Left lung (tissue), 10 donors: ENCODE measurements around the gene SNAI3. TPM values are rescaled to one million over a fixed set of nuclear protein-coding genes. Genes with fewer than 3 reads are reported as not detected.
A peak's percentile ranks its signal among the peaks of the same experiment; 100 is the strongest.

Experiments used
- ATAC-seq: fragments of 200-7000 bp; cut with Tn5 transposase; one replicate; pipeline ENCODE4 v1.9.1; 2020; ENCODE audit warnings: moderate library complexity
- DNase-seq, 4 donors: peaks; one replicate each; pipeline ENCODE4 v3.0.0-alpha.2; 2013 to 2020
- H3K27ac ChIP-seq, 2 donors: fragments of 200-600 bp; sonication (generic) in 1 of 2; one replicate each; pipeline versions ENCODE4 v1.5.0 to v1.8.0; 2020 to 2021
- H3K27me3 ChIP-seq, 2 donors: fragments of 200-600 bp; sonication (generic) in 1 of 2; one replicate each; pipeline versions ENCODE4 v1.5.0 to v1.8.0; 2020 to 2021
- H3K36me3 ChIP-seq, 2 donors: fragments of 200-600 bp; sonication (generic) in 1 of 2; one replicate each; pipeline versions ENCODE4 v1.5.0 to v1.8.0; 2020 to 2021
- H3K4me1 ChIP-seq, 2 donors: fragments of 200-600 bp; one replicate each; pipeline ENCODE4 v1.8.0; 2021
- H3K4me3 ChIP-seq, 2 donors: fragments of 200-600 bp; sonication (generic) in 1 of 2; one replicate each; pipeline versions ENCODE4 v1.5.0 to v1.8.0; 2020 to 2021; ENCODE audit warnings: mild to moderate bottlenecking in 1 of 2
- H3K9me3 ChIP-seq, 2 donors: fragments of 200-600 bp; sonication (generic) in 1 of 2; one replicate each; pipeline versions ENCODE4 v1.5.0 to v1.8.0; 2020 to 2021
- intact Hi-C, 2 donors: fragments of 100-400 bp; cut with DNase I; formaldehyde crosslinking; loops; one replicate each; pipeline versions ENCODE4 v1.11.2 to v1.14.2; 2022
- polyA plus RNA-seq, 6 donors: library from polyadenylated mRNA; unstranded; fragments of 120-200 nt; gene quantifications; one replicate each; pipeline ENCODE4 v1.2.1, GENCODE V29; 2013; ENCODE audit not compliant: insufficient read length in 6 of 6
- total RNA-seq, 2 donors: library from RNA; stranded (reverse); fragmentation: NEBNext Ultra II Directional; extraction: Animal tissue kit (Norgen Biotek cat#: 25700); gene quantifications; one replicate each; pipeline ENCODE4 v1.2.1, GENCODE V29; 2021
- TF ChIP-seq, protein P1 (sequence below), 2 donors: fragments of 200-600 bp; sonication (generic) in 1 of 2; IDR thresholded peaks; one replicate each; pipeline versions ENCODE4 v1.5.0 to v1.8.0; 2021; ENCODE audit warnings: antibody characterized with exemption in 2 of 2
- donor health status: DM: no; HTN: yes; CAD: no.
- donor health status: DM: no; HTN: no; CAD: no.

The SNAI3 gene
- total and polyA plus RNA-seq, 8 donors: 0.86 to 2.3 (median 1.8) TPM

DNA sequence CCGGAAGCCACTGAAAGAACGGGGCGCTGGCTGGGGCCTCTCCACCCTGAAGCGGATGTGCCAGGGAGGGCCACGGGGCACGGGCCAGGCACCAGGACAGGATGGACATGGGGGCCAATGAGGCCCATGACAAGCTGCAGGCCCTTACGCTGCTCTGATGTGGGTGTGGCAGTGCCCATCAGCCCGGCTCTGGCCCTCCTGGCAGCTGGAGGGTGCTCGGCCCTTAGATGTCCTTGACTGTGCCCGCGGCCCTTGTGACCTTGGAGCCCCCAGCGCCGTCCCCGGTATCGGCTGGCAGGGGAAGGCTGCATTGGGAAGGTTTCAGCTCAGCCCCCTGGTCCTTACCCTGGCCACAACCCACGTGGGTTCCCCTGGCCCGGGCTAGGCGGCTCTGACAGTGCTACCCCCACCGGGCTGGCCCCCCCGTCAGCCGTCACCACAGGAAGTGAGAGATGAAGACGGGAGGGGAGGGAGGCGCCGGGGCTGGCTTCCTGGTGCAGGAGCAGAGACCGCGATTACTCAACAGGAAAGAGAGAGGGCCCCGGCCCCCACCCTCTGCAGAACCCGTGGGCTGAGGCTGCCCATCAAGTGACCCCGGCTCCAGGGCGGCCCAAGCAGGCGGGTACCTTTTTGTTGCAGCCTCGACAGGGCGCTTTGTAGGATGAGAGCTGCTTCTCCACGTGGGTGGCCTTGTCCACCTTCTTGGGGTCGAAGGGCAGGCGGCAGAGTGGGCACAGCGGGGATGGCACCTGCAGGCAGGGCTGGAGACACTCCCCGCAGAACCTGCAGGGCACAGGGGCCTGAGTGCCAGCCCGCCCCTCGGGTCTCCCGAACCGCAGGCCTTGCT is 14.6 kb upstream of the SNAI3 start:
- Histone ChIP-seq H3K4me1 (peaks cover 32 to 72% of the 10 kb centered on the region in 2 donors), H3K4me3 (peak overlapping the region in 1 of 2 donors; percentile 92), H3K9me3 (no peaks in the 10 kb centered on the region), H3K36me3 (peaks cover 0 to 49% of the 10 kb centered on the region in 2 donors), H3K27me3 (no peaks in the 10 kb centered on the region), H3K27ac (peak overlapping the region; percentile 86 to 91)
- ATAC-seq (peak; percentile 76), DNase-seq (peak in 3 of 4 donors; percentile 81 to 99 (median 97))
- intact Hi-C loops: no loop called here
- TF ChIP-seq, protein P1, sequence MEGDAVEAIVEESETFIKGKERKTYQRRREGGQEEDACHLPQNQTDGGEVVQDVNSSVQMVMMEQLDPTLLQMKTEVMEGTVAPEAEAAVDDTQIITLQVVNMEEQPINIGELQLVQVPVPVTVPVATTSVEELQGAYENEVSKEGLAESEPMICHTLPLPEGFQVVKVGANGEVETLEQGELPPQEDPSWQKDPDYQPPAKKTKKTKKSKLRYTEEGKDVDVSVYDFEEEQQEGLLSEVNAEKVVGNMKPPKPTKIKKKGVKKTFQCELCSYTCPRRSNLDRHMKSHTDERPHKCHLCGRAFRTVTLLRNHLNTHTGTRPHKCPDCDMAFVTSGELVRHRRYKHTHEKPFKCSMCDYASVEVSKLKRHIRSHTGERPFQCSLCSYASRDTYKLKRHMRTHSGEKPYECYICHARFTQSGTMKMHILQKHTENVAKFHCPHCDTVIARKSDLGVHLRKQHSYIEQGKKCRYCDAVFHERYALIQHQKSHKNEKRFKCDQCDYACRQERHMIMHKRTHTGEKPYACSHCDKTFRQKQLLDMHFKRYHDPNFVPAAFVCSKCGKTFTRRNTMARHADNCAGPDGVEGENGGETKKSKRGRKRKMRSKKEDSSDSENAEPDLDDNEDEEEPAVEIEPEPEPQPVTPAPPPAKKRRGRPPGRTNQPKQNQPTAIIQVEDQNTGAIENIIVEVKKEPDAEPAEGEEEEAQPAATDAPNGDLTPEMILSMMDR (IDR thresholded peaks at IDR 0.05): no peak

DNA sequence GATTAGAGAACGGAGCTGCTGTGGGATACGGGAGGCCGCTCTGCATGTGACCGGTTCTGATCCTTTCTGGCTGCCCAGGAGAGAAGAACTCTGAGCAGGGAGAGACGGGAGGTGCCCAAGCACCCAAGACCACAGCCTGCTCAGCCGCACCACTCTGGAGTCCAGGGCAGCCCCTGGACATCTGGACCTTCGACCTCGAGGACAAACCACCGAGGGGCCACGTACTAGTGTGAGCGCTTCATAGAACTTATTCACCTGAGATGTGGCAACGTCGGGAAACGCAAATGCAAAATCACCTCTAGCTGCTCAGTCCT is 14.0 kb upstream of the SNAI3 start:
- H3K4me1 ChIP-seq: peaks cover 32 to 67% of the 10 kb centered on the region in 2 donors
- TF ChIP-seq, protein P1 (IDR thresholded peaks at IDR 0.05): no peak
- DNase-seq: no peak
- H3K27ac ChIP-seq: peak overlapping the region; percentile 86 to 91
- H3K9me3 ChIP-seq: no peaks in the 10 kb centered on the region
- H3K4me3 ChIP-seq: peak overlapping the region in 1 of 2 donors; percentile 92
- ATAC-seq: no peak
- intact Hi-C loops: no loop called here
- H3K27me3 ChIP-seq: no peaks in the 10 kb centered on the region
- H3K36me3 ChIP-seq: peaks cover 0 to 55% of the 10 kb centered on the region in 2 donors

DNA sequence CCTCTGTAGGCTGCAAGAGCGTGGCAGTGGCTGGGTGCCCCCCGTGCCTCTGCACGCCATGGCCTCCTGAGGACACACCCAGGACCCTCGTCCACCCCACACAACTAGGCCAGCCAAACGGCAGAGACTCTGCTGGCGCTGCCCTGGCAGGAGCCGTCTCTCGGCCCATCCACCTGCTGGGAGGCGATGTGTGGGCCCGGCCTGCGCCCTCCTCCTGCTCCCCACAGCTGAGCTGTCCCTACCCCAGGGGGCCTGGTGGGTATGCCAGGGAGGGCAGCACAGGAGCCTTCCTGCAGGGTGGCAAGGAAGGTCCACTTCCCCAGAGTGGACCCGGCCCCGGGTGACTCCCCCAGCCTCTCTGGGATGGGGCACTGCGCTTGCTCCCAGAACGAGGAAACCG is 12.9 kb upstream of the SNAI3 start:
- H3K4me3 ChIP-seq: no peak overlapping the region
- H3K27ac ChIP-seq: peak overlapping the region in 1 of 2 donors; percentile 91
- no peaks in the 10 kb centered on the region for H3K27me3 ChIP-seq
- DNase-seq: no peak
- intact Hi-C loops: no loop called here
- no peak for ATAC-seq
- H3K4me1 ChIP-seq: peaks cover 24 to 56% of the 10 kb centered on the region in 2 donors
- H3K36me3 ChIP-seq: peaks cover 0 to 58% of the 10 kb centered on the region in 2 donors
- H3K9me3 ChIP-seq: no peaks in the 10 kb centered on the region
- TF ChIP-seq, protein P1 (IDR thresholded peaks at IDR 0.05): no peak

DNA sequence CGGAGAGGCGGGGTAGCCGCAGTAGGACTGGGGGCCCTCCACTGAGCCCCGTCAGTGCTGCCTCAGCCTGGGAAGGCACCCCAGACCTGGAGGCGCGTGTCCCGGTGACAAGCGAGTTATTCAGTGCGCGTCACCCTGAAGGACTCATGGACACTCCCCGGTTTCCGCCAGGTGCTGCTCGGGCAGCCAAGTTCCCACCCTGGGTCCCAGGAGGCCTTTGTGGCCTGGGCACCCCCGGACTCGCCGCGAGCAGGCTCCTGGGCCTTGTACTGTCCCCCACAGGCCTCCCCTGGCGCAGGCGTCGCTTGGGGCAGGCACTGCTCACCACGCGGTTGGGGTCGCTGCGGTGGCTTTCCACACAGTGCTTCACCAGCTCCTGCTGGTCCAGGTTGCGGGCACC is 12.3 kb upstream of the SNAI3 start:
- DNase-seq (no peak), ATAC-seq (no peak)
- TF ChIP-seq, protein P1 (IDR thresholded peaks at IDR 0.05): no peak
- Histone ChIP-seq H3K9me3 (no peaks in the 10 kb centered on the region), H3K4me3 (no peak overlapping the region), H3K27ac (peak overlapping the region in 1 of 2 donors; percentile 91), H3K27me3 (no peaks in the 10 kb centered on the region), H3K36me3 (peaks cover 0 to 58% of the 10 kb centered on the region in 2 donors), H3K4me1 (peaks cover 19 to 51% of the 10 kb centered on the region in 2 donors)
- intact Hi-C loops: no loop called here

- Histone ChIP-seq H3K36me3 (peaks cover 0 to 58% of the 10 kb centered on the region in 2 donors), H3K4me3 (no peak overlapping the region)
- DNase-seq: no peak
These were observed 11.7 kb upstream of the SNAI3 start for GRCh38 chr16:88697831-88698615.

More at GRCh38 chr16:88697831-88698615, 11.7 kb upstream of the SNAI3 start:
- intact Hi-C loops: no loop called here
- TF ChIP-seq, protein P1 (IDR thresholded peaks at IDR 0.05): no peak
- no peaks in the 10 kb centered on the region for H3K9me3 ChIP-seq
- H3K27ac ChIP-seq: no peak overlapping the region
- H3K4me1 ChIP-seq: peaks cover 19 to 45% of the 10 kb centered on the region in 2 donors
- ATAC-seq: no peak
- H3K27me3 ChIP-seq: no peaks in the 10 kb centered on the region
